Limb (tissue), 2 donors: ENCODE data around the gene TRIP13.
"Not testable (repeated sequence)": the region's sequence is repeated elsewhere in the genome, so short reads cannot be mapped to it uniquely, and the experiment has no call there.

Source experiments
- DNase-seq, 2 donors: peaks; one replicate each; pipeline ENCODE4 v3.0.0-alpha.2; 2016; ENCODE audit errors: extremely low spot score in 2 of 2

The TRIP13 gene

DNA sequence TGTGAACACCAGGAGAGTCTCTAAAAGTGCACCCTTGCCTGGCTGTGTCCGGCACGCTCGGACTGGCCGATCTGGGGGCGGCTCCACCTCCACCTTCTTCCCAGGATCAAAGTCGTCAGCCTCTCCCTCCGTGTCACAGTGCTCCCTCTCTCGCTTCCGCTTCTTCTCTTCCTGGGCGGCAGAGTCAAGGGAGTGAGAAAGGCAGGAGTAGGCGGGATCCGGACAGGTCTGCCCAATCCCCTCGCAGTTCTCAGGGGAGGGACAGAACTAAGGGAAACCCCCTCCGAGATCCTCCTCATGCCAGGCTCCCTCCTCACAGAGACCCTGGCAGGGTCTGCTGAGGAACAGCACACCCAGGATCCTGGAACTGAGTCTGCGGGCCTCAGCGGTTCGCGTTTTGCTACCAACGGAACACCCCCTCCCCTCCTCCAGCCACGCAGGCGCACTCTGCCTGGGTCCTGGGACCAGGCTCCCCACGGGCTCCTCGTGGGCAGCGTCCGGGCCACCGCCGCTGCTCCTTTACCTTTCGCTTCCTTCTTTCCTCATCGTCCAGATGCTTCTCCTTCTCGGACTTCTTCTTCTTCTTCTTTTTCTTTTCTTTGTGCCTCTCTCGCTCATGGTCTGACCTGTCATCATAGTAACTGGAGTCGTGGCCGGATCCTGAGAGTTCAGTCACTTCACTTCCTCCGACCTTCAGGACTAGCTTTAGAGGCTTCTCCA is 1.4 kb upstream of the TRIP13 start:
- DNase-seq: no peak

GRCh38 chr5:891837-892393 is 769 bp upstream of the TRIP13 start:
- no peak for DNase-seq

- no peak for DNase-seq
Observed at GRCh38 chr5:893137-893506, 438 bp downstream of the TRIP13 start.

DNA sequence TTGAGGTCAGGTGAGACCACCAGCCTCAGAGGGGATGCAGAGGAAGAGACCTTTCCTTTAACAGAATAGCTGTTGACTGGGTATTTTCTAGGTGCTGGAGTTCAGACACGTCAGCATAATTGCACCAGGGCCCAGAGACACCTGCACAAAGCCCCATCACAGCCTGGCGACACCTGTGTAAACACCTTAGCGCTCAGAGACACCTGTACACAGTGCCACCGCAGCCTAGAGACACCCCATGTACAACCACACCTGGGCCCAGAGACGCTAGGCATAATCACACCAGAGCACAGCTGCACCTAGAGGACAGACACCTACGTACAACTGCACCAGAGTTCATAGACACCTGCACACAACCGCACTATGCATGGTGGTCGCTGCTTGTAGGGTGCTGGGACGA is 1.0 kb downstream of the TRIP13 start:
- no peak for DNase-seq

DNA sequence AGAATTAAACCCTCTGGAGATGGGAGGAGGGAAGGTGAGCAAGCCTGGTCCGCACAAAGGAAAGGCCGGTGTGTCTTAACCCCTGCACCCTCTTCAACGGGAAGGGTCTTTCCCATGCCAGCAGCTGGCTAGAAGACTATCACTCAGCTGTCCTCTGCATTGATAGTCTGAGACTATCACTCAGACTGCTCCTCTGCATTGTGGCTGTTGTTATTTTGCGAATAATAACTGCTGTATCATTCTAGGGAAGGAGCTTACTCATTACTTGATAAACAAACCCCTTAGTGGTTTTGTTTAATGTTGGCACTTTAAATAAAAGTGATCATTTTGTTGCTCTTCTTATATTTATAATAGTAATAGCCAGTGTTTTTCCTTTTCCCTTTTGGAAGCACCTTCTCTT is 8.1 kb downstream of the TRIP13 start:
- no peak for DNase-seq

DNA sequence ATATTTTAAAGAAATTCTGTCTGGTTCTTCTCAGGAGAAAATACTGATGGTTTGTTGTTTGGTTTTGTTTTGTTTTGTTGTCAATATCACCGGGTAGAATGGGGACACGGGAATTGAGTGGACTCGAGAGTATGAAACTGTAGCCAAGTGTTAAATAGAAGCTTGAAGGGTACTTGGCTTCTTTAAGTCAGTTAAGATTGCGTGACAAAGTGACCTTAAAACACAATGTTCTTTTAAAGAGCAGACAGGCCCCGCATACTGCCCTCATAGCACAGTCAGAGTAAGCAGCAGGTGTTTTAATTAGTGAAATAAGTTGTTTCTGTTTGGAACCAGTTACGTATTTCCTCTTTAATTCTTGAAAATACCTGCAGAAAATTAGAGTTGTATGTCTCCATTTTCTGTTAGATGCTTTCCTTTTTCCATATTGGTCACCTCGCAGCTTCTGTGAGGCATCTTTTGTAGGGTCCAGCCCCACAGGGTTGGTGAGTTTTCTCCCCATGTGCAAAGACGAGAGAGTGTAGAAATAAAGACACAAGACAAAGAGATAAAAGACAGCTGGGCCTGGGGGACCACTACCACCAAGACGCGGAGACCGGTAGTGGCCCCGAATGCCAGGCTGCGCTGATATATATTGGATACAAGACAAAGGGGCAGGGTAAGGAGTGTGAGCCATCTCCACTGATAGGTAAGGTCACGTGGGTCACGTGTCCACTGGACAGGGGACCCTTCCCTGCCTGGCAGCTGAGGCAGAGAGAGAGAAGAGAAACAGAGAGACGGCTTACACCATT is 9.6 kb downstream of the TRIP13 start:
- DNase-seq: no peak

DNA sequence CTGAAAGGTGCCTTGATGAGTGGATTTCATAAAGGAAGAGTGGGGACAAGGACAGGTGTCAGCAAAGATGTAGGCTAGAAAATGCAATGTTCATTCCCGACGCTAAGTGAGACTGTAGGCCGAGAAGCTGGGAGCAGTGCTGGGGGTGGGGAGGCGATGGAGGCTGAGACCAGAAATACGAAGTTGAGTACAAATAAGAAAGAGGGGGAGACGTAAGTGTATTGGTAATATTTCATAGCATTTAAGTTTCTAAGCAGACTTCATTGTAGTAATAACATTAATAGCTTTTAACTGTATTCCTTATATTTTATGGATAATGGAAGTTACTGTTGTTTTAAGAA is 11.0 kb downstream of the TRIP13 start:
- no peak for DNase-seq

DNA sequence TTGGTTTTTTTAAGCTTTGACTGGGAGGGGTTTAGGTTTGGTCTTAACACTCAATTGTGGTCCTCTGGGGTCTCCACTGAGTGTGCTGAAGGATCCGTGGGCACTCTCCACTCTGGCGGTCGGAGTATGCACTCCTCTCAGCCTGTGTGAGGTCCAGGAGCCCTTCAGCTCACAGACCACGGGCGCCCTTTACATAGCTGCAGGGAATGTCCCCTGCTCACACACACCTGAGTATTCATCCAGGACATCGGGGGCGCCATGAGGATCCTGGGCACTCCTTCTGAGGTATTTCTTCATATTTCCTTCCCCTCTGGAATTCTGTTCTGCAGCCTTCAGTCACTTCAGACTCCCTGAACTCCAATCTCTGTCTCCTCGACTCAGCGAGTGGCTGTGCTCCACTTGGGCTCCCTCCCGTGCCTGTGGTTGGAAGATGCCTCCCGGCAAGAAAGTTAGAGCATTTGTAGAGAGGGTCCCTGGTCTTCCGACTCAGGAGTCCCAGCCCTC is 12.5 kb downstream of the TRIP13 start:
- no peak for DNase-seq

DNA sequence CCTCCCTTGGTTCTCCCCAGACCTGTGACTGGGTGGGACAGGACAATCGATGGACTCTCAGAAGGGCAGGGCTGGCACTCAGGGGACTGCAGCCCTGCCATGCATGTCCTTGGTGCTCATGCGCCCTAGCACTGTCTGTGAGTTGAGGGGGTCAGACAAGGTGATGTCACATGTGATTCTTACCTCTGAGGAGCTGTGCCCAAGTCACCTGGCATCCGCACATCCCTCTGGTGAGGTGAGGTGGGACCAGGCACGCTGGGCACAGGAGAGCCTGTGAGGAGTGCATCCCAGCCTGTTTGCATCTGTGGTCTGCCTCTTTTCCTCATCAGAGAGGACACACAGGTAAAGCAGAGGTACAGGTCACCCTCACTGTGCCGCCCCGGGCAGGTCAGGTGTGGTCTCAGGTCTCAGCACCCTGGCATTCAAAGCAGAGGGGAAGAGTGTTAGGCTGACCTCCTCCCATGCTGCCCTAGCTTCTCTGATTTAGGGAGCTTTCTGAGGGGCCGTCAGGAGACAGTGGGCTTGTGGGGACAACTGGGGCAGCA is 14.8 kb downstream of the TRIP13 start:
- DNase-seq: no peak

GRCh38 chr5:908172-908571 is 15.5 kb downstream of the TRIP13 start:
- no peak for DNase-seq

- no peak for DNase-seq
Observed at GRCh38 chr5:909086-909485, 16.4 kb downstream of the TRIP13 start.

DNA sequence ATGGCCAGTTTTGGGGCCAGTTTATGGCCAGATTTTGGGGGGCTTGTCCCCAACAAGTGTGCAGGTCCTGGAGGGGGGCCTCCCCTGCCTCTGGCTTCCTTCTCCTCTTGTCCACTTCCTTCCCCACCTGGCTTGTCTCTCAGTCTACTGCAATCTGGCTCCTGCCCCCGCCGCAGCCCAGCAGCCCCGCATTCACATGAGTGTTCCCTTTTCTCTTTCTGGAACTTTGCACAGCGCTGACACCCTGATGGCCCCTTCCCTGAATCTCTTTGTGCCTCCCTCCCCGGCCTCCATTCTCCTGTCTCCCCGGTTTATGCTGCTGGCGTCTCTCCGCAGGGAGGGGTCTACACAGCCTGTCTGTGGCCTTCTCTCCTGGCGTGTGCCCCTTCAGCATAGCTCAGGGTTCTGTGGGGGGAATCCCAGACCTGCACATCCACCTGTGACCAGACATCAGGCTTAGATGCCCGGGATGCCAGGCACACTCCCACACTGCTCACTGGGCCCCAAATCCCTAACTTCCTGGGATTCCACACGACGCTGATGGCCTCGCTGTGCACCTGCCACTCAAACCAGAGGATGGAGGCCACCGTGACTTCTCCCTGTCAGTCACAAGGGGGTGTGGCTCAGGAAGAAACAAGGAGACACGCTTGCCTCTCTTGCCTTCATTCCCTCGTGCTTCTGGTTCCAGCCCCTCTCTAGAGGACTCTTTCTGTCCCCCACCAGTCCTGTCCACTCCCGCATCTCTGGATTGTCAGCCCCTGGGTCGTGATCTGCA is 17.5 kb downstream of the TRIP13 start:
- no peak for DNase-seq

DNA sequence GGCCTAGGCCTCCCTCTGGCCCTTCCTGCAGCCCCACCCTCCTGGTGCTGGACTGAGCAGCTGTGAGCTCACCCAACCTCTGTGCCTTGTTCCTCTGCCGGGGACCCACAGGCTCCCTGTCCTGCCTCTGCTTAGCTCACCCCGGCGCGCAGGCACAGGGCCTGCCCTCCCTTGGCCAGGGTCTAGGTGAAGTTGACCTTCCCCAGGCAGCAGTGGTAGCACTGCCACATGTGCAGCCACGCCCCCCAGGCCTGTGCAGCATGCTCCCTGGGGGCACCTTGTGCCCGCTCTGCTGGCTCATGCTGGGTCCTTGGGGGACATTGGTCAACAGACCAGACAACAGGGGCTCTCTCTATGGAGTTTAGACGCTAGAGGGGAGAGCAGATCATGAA is 18.1 kb downstream of the TRIP13 start:
- DNase-seq: no peak

GRCh38 chr5:911601-912000 is 18.9 kb downstream of the TRIP13 start:
- DNase-seq: no peak

DNA sequence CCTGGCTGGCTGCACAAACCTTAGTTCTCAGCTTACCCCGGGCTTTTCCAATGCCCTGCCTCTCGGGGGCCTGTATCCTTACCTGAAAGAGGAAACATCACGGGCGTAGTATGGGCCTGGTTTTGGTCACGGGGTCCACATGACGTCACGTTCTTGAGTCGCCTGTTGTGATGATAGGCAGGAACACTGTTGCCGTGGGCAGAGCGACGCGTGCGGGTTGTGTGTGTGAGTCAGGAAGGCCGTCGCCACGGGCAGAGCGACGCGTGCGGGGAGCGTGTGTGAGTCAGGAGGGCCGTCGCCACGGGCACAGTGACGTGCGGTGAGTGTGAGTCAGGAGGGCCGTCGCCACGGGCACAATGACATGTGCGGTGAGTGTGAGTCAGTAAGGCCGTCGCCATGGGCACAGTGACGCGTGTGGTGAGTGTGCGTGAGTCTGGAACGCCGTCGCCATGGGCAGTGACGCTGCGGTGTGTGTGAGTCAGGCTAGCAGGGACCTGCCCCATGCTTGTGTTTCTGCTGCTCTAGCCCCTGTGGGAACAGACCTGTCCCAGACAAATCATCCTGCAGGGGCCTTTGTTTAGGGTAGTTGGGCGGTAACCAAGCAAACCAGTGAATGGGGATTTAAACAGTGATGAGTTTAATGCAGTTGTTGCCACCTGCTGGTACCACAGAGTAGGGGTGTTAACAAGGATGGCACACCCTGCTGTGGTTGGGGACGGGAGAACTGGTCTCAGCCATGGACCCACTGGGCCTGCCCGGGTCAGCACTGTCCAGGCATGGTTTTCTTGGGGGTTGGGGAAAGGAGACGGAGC is 19.8 kb downstream of the TRIP13 start:
- peak in 1 of 2 donors; percentile 49 for DNase-seq

DNA sequence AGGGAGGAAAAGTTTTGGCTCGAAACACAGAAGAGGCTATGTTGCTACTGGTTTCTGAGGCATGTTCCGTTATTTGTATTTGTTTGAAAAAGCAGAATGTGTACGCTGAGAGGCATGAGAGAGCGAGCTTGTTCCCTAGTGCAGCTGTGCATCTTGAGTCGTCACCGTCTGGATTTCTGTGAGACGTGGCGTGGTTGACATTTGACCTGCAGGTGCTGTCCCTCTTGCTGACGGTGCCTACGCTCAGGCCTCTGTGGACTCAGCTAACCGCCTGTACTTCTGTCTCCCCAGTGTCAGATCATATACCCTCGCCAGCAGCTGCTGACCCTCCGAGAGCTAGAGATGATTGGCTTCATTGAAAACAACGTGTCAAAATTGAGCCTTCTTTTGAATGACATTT is 21.5 kb downstream of the TRIP13 start:
- DNase-seq: no peak

- DNase-seq: no peak
Observed at GRCh38 chr5:914612-915011, 21.9 kb downstream of the TRIP13 start.

DNA sequence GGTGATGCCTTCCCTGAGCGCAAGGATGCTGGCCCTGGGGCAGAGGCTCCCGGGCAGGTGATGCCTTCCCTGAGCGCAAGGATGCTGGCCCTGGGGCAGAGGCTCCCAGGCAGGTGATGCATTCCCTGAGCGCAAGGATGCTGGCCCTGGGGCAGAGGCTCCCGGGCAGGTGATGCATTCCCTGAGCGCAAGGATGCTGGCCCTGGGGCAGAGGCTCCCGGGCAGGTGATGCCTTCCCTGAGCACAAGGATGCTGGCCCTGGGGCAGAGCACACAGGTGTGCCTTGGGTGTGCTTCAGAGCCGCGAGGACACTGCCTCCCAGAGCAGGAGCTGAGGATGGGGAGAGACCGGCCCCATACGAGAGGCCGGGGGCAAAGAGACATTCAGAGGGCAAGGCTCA is 22.7 kb downstream of the TRIP13 start:
- DNase-seq: not testable (repeated sequence)

DNA sequence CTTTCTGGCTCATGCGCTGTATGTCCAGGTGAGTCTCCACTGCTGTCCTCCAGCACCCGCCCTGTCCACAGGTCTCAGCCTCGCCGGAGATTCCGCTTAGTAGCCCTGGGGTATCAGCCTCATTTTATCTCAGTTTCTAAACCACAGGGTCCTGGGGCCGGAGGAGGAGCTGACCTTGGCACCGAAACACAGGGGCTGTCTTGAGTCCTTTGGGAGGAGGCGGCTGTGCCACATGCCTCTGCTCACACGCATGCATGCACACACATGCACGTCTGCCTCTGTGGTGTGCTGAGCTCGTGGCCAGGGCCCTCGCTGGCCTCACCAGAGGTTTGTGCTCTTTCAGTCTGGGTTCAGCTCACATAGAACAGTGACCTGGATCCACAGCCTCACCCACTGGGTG is 23.3 kb downstream of the TRIP13 start:
- DNase-seq: no peak

DNA sequence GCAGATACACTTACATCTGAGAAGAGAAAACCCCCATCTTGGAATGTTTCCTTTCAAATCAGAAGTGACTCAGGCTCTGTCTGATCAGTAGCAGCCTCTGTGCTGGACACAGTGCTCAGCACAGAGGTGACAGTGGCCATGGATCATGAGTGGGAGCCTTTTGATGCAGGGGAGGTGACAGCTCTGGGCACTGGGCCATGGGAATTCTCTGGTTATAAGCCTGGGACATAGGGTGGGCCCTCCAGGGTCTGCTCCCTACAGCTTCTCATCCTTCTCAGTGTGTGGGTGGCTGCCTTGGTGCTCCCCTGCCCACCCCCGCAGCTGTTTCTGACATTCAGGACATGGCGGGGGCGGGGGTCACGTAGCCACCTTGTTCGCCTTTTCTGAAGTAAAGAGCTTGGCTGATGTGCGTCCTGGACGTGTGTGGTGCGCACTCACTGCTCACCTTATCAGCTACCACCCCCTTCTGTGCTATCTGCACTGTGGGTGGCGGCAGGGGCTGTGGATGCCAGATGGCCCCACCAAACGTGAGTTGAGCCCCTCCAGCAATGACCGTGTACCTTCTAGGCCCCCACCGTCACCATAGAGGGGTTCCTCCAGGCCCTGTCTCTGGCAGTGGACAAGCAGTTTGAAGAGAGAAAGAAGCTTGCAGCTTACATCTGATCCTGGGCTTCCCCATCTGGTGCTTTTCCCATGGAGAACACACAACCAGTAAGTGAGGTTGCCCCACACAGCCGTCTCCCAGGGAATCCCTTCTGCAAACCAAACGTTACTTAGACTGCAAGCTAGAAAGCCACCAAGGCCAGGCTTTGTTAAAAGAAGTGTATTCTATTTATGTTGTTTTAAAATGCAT is 24.0 kb downstream of the TRIP13 start:
- DNase-seq: no peak
